Type B pancreatic cell (in vitro differentiated cells): ENCODE results near the gene FSTL5. TPM values are rescaled to one million over a fixed set of nuclear protein-coding genes. Genes with fewer than 3 reads are reported as not detected.

Source experiments
- DNase-seq: peaks from one replicate; pipeline ENCODE4 v3.0.0; 2021; ENCODE audit warnings: mixed read lengths; ENCODE audit not compliant: unreplicated experiment; ENCODE audit errors: extremely low spot score
- H3K27ac Mint-ChIP-seq: 2 replicates; pipeline ENCODE4 v1.8.0; 2021; ENCODE audit warnings: mild to moderate bottlenecking, mixed read lengths
- H3K27me3 Mint-ChIP-seq: 2 replicates; pipeline ENCODE4 v1.8.0; 2021; ENCODE audit warnings: mixed read lengths
- H3K36me3 Mint-ChIP-seq: 2 replicates; pipeline ENCODE4 v1.8.0; 2021; ENCODE audit warnings: mixed read lengths
- H3K4me1 Mint-ChIP-seq: one replicate; pipeline ENCODE4 v1.8.0; 2021; ENCODE audit warnings: mixed read lengths; ENCODE audit not compliant: unreplicated experiment
- H3K4me3 Mint-ChIP-seq: 2 replicates; pipeline ENCODE4 v1.8.0; 2021; ENCODE audit warnings: mild to moderate bottlenecking, mixed read lengths
- H3K9me3 Mint-ChIP-seq: 2 replicates; pipeline ENCODE4 v1.8.0; 2021; ENCODE audit warnings: mixed read lengths
- CTCF ChIP-seq: fragments of 200-600 bp; sonication (generic); conservative IDR thresholded peaks from 2 replicates; pipeline ENCODE4 v1.5.0; 2021; ENCODE audit warnings: antibody characterized with exemption, mild to moderate bottlenecking
- total RNA-seq: library from RNA; stranded (reverse); gene quantifications from 2 replicates; pipeline ENCODE4 v1.2.1, GENCODE V29; 2021; ENCODE audit warnings: low replicate concordance

FSTL5 gene
- total RNA-seq, 1 donor from 2014 or later, result 3.6 TPM

GRCh38 chr4:161517941-161518340 is 645.9 kb downstream of the FSTL5 start:
- H3K4me3 Mint-ChIP-seq, result no peak overlapping the region
- TF ChIP-seq CTCF, result no peak
- no peak for DNase-seq
- H3K4me1 Mint-ChIP-seq, result no peaks in the 10 kb centered on the region
- H3K27me3 Mint-ChIP-seq, result no peaks in the 10 kb centered on the region
- no peaks in the 10 kb centered on the region for H3K9me3 Mint-ChIP-seq
- no peak overlapping the region for H3K27ac Mint-ChIP-seq
- no peaks in the 10 kb centered on the region for H3K36me3 Mint-ChIP-seq

DNA sequence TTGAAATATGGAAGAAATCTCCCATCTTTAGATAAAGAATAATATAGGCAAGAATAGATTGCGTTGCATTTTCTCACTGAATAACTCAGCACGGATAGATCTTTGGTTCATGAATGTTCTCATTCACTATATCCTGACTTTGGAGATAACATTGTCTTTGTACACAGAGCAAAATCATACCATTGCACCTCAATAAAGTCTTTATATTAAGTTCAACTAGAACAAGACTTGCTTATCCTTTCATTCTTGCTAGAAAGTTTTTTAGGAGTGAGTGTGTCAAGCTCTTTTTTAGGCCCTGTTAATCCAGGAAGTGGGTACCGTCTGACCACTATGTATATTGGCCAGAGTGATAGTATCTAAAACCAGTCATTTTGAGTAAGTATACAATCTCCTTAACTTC is 658.7 kb downstream of the FSTL5 start:
- TF ChIP-seq CTCF, result no peak
- H3K4me3 Mint-ChIP-seq, result no peak overlapping the region
- no peaks in the 10 kb centered on the region for H3K4me1 Mint-ChIP-seq
- H3K27me3 Mint-ChIP-seq, result no peaks in the 10 kb centered on the region
- H3K36me3 Mint-ChIP-seq, result no peaks in the 10 kb centered on the region
- no peak overlapping the region for H3K27ac Mint-ChIP-seq
- no peaks in the 10 kb centered on the region for H3K9me3 Mint-ChIP-seq
- DNase-seq, result no peak

DNA sequence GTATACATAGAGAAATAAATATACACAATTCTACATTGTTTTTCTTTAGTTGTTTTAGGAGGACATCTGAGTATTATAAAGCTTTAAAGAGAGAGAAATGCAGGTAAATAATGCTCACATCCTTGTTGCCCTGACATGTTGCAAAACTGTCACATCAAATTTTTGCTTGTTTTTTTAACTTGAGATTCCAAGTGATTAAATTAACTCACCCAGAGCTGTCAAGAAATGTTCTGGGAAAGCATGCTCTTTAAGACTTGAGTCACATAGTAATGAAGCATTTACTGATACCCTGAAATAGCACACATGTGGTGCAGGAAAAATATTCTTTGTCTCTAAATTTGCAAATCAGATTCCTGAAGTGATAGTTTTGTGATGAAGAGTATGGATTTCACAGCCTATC is 665.6 kb downstream of the FSTL5 start:
- Mint-ChIP-seq H3K27me3 (no peaks in the 10 kb centered on the region), H3K4me3 (no peak overlapping the region), H3K4me1 (no peaks in the 10 kb centered on the region), H3K27ac (no peak overlapping the region), H3K36me3 (no peaks in the 10 kb centered on the region), H3K9me3 (no peaks in the 10 kb centered on the region)
- no peak for TF ChIP-seq CTCF
- DNase-seq, result no peak

GRCh38 chr4:161486461-161486860 is 677.3 kb downstream of the FSTL5 start:
- no peak for DNase-seq
- Mint-ChIP-seq H3K27me3 (no peaks in the 10 kb centered on the region), H3K4me1 (no peaks in the 10 kb centered on the region), H3K27ac (no peak overlapping the region), H3K36me3 (no peaks in the 10 kb centered on the region), H3K4me3 (no peak overlapping the region), H3K9me3 (no peaks in the 10 kb centered on the region)
- TF ChIP-seq CTCF, result no peak

GRCh38 chr4:161466316-161466715 is 697.5 kb downstream of the FSTL5 start:
- no peak for TF ChIP-seq CTCF
- Mint-ChIP-seq H3K27me3 (no peaks in the 10 kb centered on the region), H3K36me3 (no peaks in the 10 kb centered on the region), H3K9me3 (no peaks in the 10 kb centered on the region), H3K4me1 (no peaks in the 10 kb centered on the region), H3K4me3 (no peak overlapping the region), H3K27ac (no peak overlapping the region)
- no peak for DNase-seq

GRCh38 chr4:161463436-161463835 is 700.4 kb downstream of the FSTL5 start:
- no peak overlapping the region for H3K27ac Mint-ChIP-seq
- no peak for TF ChIP-seq CTCF
- no peak overlapping the region for H3K4me3 Mint-ChIP-seq
- DNase-seq, result no peak
- no peaks in the 10 kb centered on the region for H3K4me1 Mint-ChIP-seq
- H3K27me3 Mint-ChIP-seq, result no peaks in the 10 kb centered on the region
- H3K36me3 Mint-ChIP-seq, result no peaks in the 10 kb centered on the region
- H3K9me3 Mint-ChIP-seq, result no peaks in the 10 kb centered on the region
